Epithelial cell of esophagus (primary cell): Measurements from ENCODE around the gene KCTD20.
"Not testable (repeated sequence)": the region's sequence is repeated elsewhere in the genome, so short reads cannot be mapped to it uniquely, and the experiment has no call there.

ENCODE experiments used
- DNase-seq: peaks from one replicate; pipeline ENCODE4 v3.0.0; 2010; ENCODE audit warnings: low read depth
- H3K4me3 ChIP-seq: 2 replicates; pipeline ENCODE4 v1.5.1; 2011; ENCODE audit warnings: mild to moderate bottlenecking, low read length, control low read depth
- CTCF ChIP-seq: IDR thresholded peaks from 2 replicates; pipeline ENCODE4 v1.5.1; 2011; ENCODE audit warnings: low read depth, mild to moderate bottlenecking, low read length, control low read depth, inconsistent platforms; ENCODE audit not compliant: insufficient read depth; ENCODE audit errors: missing control alignments

The KCTD20 gene

GRCh38 chr6:36444470-36444869, 1.7 kb downstream of the KCTD20 start:
- TF ChIP-seq CTCF, result no peak
- H3K4me3 ChIP-seq, result peak overlapping the region; percentile 83
- DNase-seq, result peak; percentile 72

GRCh38 chr6:36445621-36446020, 2.8 kb downstream of the KCTD20 start:
- no peak for DNase-seq

GRCh38 chr6:36449173-36449572, 6.4 kb downstream of the KCTD20 start:
- not testable (repeated sequence) for DNase-seq, H3K4me3 ChIP-seq

More at GRCh38 chr6:36445621-36446020, 2.8 kb downstream of the KCTD20 start:
- no peak for TF ChIP-seq CTCF
- no peak overlapping the region for H3K4me3 ChIP-seq

GRCh38 chr6:36452897-36453296, 10.1 kb downstream of the KCTD20 start:
- H3K4me3 ChIP-seq, DNase-seq: not testable (repeated sequence)

GRCh38 chr6:36455486-36456027, 12.8 kb downstream of the KCTD20 start:
- no peak for TF ChIP-seq CTCF
- peak; percentile 73 for DNase-seq
- H3K4me3 ChIP-seq, result no peak overlapping the region

GRCh38 chr6:36459501-36459900, 16.7 kb downstream of the KCTD20 start:
- H3K4me3 ChIP-seq, result no peak overlapping the region
- no peak for TF ChIP-seq CTCF
- DNase-seq, result no peak

GRCh38 chr6:36460916-36461315, 18.1 kb downstream of the KCTD20 start:
- DNase-seq, result no peak
- TF ChIP-seq CTCF, result no peak
- no peak overlapping the region for H3K4me3 ChIP-seq

- DNase-seq, result no peak
- no peak overlapping the region for H3K4me3 ChIP-seq
- TF ChIP-seq CTCF, result no peak
Measured at GRCh38 chr6:36461646-36462045, 18.8 kb downstream of the KCTD20 start.
